MV-4-11 (cell line): ENCODE results near the gene FAM163A.
A peak's percentile ranks its signal among the peaks of the same experiment; 100 is the strongest.

ENCODE experiments used
- DNase-seq: peaks from one replicate; lab custom pipeline; 2025; lab: John Stamatoyannopoulos, UW

The FAM163A gene

DNA sequence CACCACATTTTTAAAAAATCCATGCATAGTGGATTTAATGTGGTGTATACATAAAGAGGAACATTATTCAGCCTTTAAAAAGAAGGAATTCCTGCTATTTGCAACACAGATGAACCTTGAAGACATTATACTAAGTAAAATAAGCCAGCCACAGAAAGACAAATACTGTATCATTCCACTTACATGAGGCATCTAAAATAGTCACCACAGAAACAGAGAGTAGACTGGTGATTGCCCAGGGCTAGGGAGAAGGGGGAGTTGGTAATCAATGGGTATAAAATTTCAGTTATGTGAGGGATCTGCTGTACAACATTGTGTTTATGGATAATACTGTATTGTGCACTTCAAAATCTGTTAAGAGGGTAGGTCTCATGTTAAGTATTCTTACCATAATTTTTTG is 10.0 kb downstream of the FAM163A start:
- no peak for DNase-seq

GRCh38 chr1:179754041-179754624 is 11.0 kb downstream of the FAM163A start:
- no peak for DNase-seq

- DNase-seq = no peak
Measured at GRCh38 chr1:179757933-179758332, 14.8 kb downstream of the FAM163A start.

DNA sequence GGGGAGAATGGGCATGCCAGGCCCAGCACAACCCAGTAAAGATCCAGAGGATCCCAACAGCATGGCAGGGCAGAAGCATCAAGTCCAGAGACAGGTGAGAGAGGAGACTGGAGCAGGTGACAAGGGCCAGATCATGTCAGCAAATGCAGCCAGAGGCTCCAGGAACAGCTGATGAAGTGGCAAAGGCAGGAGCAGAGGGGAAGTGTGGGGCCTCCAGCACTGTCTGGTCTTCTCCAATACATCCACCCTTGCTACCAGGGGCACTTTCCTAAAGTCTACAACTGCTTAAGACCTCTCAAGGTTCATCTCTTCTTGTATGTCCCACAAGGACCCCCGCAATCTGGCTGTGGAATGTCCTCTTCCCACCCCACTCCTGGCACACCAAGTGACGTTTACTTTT is 17.4 kb downstream of the FAM163A start:
- DNase-seq = no peak

DNA sequence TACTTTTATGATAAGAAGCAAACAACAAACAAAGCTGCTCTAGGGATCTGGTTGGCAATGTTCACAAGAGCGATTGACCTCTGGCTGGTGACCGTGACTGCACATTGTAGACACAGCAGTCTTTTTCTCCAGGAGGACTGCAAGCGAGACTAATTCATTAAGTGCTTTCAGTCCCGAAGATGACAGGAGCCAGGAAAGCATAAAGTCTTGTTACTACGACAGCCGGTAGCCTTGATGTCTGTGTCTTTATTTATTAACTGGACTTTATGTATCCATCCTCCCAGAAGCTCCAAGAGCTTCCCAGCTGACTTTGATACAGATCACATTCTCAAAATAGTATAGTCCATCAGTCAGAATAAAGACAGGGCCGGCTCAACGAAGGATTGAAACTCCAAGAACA is 18.2 kb downstream of the FAM163A start:
- DNase-seq = no peak

DNA sequence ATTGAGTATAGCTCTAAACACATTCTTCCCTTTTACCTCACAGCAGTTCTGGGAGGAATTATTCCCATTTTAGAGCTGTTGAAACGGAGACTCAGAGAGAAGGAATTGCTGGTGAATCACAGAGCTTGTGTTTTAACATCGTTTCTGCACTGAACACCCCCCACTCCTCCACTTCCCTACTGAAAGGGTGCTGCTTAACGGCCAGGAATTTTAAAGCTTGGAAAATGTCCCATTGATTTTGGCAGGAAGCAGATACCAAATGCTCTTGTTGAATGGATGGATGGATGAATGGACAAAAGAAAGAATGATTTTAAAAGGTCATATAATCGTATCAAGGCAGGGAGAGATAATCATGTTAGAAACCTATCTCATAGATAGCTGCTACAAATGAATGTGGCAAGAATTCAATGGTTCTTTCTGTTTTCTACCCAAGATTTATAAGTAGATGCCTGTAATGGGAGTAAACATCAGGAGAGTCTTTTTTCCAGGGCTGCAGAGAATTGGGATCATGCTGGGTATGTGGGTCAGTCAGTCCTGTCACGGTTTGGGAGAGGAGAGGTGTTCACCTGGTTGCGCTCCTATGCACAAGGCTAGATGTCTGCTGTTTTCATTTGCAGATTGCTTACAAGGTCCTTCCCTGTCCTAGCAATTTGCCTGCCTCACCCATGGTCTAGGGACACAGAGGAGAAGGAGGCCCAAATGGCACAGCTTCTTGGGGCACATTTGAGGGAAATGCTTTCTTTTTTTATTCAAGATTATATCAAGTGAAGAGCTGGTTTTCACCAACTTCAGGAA is 19.0 kb downstream of the FAM163A start:
- no peak for DNase-seq

GRCh38 chr1:179767177-179767581 is 24.1 kb downstream of the FAM163A start:
- DNase-seq = no peak

GRCh38 chr1:179767996-179768395 is 24.9 kb downstream of the FAM163A start:
- DNase-seq = peak; percentile 35

GRCh38 chr1:179770887-179771502 is 27.9 kb downstream of the FAM163A start:
- no peak for DNase-seq

DNA sequence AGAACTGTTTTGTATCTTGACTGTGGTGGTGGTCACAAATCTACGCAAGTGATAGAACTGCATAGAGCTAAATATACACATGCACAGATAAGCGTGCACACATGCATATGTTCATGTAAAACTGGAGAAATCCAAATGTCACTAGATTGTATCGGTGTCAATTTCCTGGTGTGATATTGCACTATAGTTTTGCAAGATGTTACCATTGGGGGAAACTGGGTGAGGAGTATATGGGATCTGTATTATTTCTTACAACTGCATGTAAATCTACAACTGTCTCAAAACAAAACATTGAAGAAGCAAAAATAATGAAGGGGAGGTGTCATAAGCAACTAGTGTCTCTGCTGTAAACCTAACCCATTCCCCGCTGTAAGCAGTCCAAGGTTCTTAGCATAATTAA is 30.2 kb downstream of the FAM163A start:
- DNase-seq = no peak

DNA sequence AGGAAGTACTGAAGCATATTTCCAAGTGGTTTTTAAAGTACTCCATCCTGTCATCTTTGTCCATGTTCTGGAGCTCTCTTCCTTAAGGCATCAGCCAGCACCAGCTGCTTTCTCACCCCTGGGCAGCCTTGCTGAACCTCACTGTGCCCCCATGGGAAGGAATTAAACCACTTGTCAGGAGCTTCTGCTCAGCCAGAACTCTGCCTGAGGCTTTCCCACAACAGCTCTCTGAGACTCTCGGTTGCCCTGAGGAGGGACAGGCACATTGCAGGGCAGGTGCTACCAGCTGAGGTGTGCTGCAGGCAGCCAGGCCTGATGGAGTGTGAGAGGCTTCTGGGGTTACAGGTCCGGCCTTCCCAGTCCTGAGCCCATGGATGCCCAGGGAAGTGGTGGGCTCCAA is 30.9 kb downstream of the FAM163A start:
- no peak for DNase-seq

DNA sequence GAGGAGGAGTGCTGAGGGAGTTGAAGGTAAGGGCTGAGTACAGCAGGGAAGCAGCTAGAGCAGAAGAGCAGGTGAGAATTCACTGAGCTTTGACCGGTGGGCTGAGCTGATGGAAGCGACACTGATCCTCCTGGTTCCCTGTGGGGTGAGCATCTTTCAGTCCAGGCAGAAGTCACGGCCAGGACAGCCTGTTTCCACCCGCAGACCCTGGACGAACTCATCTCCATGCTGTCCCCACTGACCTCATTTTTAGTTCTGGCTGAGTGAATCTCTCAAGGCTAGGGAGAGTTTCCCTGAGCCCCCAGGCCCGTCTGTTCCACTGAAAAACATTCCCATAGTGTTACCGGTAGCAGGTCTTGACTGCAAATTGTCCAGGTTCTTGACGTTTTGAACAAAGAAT is 31.5 kb downstream of the FAM163A start:
- DNase-seq = no peak

GRCh38 chr1:179775009-179775408 is 31.9 kb downstream of the FAM163A start:
- DNase-seq = no peak

- DNase-seq = no peak
Measured at GRCh38 chr1:179776831-179777230, 33.7 kb downstream of the FAM163A start.

GRCh38 chr1:179777731-179778130 is 34.6 kb downstream of the FAM163A start:
- no peak for DNase-seq

DNA sequence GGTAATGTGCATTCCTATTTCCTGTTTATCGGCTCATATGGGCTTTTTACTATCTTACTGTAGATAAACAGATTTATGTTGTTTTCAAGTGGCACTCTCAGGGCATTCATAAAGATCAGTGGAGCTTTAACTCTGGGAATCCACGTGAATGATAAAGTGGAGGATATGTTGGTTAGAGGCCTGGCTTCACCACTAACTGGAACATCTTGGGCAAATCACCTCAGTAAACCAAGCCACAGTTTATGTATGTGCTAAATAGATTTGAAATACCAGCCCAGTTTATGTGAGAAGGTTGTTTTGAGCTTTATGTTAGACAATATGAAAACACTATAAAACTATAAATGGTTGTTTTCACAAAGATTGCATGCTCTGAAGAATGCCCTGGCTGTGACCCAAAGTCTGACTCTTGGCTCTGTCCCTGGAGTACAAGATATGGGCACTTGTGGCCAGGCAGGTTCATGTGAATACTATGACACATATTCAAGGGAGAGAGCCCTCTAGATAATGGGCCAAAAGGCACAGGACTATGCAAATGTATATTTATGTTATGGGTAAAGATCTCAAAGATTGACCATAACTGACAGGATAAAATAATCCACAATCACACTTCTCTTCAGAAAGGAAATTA is 36.7 kb downstream of the FAM163A start:
- no peak for DNase-seq

DNA sequence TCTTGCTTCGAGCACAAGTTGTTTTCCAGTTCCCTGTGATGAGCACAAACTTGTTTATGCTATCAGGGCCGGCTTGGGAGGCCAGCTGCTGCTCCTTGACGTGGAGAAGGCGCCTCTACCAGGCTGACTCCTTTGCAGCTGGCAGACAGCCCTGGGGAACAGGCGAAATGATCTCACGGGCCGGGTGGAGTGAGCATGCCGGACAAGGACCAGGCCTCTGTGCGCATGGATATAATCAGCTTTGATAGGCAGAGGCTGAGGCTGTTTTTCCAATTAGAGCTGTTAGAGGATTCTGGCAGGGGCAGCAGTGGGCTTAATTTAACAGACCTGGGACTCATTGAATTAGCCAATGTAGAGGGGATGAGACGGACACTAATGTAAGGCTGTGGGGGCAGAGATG is 38.9 kb downstream of the FAM163A start:
- no peak for DNase-seq

DNA sequence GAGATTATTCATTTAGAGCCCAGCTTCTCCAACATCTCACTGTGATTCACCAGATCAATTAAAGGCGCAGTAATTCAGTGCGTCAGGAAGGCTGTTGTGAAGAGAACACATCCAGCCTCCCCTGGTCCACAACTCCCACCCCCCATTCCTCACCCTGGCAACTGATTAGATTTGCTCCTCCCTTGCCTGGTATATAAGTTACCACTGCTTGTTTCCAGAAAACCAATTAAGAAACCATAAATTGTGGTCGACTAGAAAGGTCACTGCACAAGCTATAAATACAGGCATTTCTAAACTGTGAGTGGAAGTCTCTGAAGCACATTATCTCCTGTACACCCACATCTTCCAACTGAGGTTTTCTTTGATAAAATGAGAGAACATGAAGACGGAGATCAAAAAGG is 41.9 kb downstream of the FAM163A start:
- no peak for DNase-seq

GRCh38 chr1:179785728-179786127 is 42.6 kb downstream of the FAM163A start:
- no peak for DNase-seq

DNA sequence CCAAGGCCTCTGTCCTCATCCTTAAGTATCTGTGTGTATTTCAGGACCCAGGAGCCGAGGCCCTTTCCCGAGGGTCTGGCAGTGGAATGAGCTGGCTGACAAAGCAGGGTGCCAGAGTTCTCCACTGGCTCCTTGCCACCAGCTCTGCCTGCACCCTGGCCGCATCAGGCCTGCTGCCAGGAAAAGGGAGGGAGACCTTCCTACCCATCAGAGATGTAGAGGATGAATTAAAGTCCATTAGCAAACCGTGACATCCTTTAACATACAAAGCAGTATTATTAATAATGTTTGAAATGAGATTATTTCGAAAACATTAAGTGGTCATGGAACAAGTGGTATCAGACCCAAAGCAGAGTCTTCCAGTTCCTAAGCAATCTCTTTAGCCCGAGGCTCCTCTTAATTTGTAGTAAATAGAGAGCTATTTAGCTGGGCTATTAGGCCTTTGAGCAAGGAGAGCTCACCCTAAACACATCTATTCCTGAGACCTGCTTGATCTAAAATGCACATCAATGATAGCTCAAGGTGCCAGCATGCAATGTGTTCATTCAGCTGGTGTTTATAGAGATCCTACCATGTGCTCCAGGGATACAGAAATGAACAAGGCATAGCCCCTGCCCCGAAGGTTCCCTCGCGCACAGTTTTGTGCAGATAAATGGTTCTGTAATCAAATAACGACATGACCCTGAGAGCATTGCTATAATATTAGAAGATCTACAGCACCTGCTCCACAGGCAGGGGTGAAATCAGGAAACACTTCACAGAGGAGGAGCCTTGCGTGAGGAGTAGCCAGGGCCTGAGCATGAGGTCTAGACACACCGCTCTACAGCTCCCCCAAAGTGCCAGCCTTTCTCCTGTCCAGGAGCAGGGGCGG is 44.0 kb downstream of the FAM163A start:
- DNase-seq = no peak

DNA sequence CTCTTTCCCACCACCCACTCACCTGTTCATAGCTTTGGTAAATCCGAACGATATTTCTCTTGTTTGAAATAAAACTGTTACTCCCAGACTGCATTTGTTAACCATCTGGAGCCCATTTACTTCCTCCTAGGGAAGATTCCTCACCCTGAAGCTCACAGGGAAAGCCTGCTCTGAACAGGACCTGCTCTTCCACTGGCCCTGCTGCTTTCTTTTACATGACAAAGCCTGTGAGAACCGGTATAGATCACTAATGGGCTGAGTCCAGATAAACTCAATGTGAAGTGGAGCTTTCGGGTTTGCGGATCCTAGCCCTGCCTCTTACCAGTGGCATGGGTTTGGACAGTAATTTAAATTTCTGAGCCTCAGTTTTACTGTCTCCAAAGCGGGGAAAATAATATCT is 45.2 kb downstream of the FAM163A start:
- no peak for DNase-seq

- no peak for DNase-seq
Measured at GRCh38 chr1:179793281-179793680, 50.2 kb downstream of the FAM163A start.
